ENCODE results near the gene ANKRD23.

The ANKRD23 gene

DNA sequence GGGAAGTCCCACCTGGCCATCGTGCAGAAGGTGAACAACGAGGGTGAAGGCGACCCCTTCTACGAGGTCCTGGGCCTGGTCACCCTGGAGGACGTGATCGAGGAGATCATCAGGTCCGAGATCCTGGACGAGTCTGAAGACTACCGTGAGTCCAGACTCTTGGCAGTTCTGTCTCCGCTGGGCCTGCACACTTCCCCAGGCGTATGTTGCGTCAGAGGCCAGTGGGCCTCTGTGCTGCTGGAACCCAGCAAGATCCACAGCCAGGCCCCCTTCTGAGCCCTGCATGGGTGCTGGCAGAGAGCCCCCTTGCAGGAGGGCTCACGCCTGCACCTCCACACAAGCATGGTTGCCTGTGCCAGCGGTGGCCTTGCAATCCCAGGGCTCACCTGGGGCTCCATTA, 18.8 kb downstream of the ANKRD23 start:
- in situ Hi-C loops (cut with HindIII; ENCODE audit: low pct_ligation_motif_present, low pct_unique_long_range_greater_than_20kb, low sequenced_read_pairs): no loop called here
- no peak for DNase-seq

DNA sequence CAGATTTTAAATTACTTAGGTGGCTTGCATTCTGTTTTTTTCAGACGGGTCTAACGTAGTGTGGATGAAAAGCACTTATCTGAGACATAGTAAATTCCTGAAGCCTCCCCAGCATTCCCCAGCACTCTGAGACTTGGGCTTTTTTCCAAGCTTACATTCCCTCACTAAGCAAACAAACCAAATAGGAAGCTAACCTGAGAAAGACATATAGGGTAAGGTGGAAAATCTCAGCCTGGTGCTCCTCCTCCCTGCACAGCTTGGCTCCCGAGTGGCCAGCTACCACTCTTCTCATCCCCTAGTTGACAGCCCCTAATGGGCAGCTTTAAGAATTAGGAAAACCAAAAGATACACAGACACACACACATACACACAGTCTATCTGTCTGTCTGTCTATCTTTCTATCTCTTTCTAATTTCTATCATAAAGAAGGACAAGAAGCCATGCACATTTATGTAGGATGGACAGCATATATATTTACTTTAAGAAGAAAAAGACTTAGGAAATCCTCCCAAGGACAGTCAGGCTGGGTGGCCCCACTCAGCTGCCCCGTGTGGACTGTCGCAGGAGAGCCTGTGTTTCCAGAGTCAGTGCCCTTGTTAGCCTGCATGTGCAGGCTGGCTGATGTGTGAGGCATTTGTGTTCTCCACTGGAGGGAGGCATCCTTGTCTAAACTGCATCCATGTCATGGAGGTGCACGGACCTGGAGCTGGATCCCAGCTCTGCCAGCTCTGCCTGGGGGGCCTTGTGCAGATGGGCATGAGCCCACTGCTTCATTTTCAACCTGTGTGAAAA, 19.5 kb downstream of the ANKRD23 start:
- in situ Hi-C loops (cut with HindIII; ENCODE audit: low pct_ligation_motif_present, low pct_unique_long_range_greater_than_20kb, low sequenced_read_pairs): no loop called here
- peak; percentile 14 for DNase-seq

DNA sequence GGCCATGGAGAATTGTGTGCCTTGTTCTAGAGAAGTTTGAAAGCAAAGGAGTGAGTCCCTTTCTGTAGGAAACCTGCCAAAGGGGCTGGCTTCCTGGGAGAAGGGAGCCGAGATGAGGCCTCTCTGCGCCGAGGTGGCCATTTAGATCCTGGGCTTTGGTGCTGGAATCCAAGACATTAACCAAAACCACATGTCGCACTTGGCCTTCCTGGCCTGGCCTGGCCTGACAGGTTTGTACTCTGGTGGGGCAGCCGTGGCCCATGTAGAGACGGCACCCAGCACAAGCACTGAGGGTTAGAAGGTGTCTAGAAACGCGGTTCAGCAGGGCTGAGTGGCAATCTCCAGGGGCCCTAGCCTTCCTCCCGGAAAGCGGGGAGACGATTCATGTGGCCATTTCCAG, 20.6 kb downstream of the ANKRD23 start:
- in situ Hi-C loops (cut with HindIII; ENCODE audit: low pct_ligation_motif_present, low pct_unique_long_range_greater_than_20kb, low sequenced_read_pairs): no loop called here
- DNase-seq: no peak

DNA sequence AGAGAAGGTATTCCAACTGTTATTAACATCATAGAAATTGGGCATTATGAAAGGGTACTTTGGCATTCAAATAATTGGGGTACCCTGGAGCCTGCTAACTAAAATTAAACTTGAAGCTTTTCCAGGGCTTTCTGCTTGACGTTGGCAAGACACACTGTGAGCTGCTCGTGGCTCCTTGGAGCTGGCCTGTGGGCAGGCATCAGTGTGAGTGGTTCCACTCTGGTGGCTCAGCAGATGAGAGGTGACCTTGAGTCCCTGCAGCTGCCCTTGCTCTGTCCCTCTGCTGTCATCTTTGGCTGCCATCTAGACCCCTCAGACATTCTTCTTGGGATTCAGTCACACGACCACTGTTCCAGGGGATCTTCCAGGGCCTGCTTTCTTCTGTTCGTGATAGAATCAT, 21.0 kb downstream of the ANKRD23 start:
- in situ Hi-C loops (cut with HindIII; ENCODE audit: low pct_ligation_motif_present, low pct_unique_long_range_greater_than_20kb, low sequenced_read_pairs): no loop called here
- DNase-seq: no peak

DNA sequence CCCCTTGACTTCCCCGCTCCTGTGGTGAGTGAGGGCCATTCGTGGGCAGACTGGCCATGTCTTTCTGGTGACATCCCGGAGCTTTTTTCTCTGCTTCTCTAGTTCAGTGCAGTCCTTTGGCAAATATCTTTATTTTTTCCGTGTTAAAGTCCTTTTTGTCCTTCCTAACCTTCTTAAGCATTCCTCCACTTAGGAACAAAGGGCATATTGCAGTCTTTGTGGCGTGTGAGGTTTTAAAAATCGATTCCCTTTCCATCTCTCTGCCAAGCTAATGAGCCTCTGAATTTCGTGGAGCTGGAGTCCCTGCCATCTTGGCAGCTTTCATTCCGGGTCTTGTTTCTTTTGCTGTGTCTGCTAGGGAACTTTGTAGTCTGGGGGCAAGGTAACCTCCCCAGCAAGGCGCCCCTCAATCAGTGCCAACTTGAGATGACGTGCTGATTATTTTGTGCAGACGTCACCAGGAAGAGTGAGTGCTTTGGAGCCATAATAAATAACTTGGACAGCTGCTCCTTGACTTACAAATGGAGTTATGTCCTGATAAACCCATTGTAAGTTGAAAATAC, 22.6 kb downstream of the ANKRD23 start:
- DNase-seq: no peak
- in situ Hi-C loops (cut with HindIII; ENCODE audit: low pct_ligation_motif_present, low pct_unique_long_range_greater_than_20kb, low sequenced_read_pairs): no loop called here

DNA sequence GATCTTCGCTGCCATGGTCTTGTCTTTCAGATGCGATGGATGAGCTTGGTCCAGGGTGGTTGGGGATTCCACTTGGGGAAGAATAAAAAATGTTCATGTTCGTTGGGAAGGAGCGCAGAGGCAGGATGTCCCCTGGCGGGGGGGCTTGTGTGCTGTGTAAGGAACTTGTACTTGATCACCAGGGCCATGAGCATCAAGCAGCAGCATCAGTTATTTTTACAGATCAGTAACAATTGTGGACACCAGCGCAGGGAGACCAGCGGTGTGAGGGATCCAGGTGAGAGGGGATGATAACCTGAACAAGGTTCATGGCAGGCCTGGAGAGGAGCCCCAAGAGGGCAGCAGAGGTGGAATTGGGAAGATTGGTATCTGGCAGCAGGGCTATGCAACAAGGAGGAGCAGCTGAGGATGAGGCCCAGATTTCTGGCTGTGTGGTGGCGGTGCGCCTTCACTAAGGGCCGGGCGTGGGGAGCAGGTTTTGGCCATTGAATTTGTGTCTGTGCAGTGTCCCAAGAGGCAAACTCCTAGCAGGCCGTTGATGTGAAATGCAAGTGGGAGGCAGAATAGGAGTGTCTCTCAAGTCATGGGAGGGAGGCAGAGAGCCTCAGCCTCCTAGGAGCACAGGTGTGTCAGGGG, 23.8 kb downstream of the ANKRD23 start:
- no peak for DNase-seq
- in situ Hi-C loops (cut with HindIII; ENCODE audit: low pct_ligation_motif_present, low pct_unique_long_range_greater_than_20kb, low sequenced_read_pairs): no loop called here

DNA sequence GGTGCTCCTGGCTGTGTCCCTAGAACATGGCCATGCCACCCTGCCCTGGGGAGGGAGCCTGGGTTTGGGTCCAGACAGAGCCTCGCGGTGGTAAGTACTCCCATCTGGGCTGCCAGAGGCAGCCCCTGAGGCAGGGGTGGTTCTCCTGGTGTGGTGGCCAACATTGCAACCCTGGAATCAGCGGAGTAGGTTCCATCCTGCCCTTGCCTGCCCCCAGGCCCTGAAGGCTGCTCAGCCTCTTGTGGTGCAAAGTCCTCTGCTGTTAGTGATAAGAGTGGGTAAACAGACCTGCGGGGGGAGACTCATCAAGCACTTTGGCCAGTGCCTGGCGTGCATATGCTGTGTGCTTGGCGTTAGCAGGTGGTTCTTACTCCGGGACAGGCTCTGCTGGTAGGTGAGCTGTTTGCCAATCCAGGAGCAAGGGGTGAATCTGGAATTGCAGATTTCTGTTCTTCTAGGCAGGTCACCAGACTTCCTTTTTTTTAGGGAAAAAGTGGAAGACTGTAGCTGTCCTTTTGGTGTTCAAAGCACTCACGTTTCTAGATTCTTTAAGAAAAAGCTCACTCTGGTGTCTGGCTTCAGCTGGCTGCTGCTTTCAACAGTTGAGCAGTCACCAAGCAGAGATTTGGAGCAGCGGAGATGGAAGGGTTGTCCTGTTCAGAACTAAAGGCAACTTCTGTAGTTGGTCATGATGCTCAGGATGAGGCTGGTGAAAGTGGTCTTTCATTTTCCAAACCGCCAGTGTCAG, 24.5 kb downstream of the ANKRD23 start:
- DNase-seq: no peak
- in situ Hi-C loops (cut with HindIII; ENCODE audit: low pct_ligation_motif_present, low pct_unique_long_range_greater_than_20kb, low sequenced_read_pairs): no loop called here

DNA sequence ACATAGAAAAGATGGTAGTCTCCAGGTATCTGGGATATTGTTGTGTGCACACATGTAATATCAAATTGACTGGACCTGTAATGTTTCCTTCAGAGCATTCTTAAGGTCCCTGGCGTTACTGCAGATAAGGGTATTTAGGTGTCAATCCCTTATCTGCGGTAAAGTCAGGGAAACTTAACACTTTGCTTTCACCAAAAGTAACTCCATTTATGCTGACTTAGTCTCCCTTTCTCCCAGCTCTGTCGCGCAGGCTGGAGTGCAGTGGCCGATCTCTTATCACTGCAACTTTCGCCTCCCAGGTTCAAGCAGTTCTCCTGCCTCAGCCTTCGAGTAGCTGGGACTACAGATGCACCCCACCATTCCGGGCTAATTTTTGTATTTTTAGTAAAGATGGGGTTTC, 25.9 kb downstream of the ANKRD23 start:
- DNase-seq: no peak
- in situ Hi-C loops (cut with HindIII; ENCODE audit: low pct_ligation_motif_present, low pct_unique_long_range_greater_than_20kb, low sequenced_read_pairs): no loop called here

DNA sequence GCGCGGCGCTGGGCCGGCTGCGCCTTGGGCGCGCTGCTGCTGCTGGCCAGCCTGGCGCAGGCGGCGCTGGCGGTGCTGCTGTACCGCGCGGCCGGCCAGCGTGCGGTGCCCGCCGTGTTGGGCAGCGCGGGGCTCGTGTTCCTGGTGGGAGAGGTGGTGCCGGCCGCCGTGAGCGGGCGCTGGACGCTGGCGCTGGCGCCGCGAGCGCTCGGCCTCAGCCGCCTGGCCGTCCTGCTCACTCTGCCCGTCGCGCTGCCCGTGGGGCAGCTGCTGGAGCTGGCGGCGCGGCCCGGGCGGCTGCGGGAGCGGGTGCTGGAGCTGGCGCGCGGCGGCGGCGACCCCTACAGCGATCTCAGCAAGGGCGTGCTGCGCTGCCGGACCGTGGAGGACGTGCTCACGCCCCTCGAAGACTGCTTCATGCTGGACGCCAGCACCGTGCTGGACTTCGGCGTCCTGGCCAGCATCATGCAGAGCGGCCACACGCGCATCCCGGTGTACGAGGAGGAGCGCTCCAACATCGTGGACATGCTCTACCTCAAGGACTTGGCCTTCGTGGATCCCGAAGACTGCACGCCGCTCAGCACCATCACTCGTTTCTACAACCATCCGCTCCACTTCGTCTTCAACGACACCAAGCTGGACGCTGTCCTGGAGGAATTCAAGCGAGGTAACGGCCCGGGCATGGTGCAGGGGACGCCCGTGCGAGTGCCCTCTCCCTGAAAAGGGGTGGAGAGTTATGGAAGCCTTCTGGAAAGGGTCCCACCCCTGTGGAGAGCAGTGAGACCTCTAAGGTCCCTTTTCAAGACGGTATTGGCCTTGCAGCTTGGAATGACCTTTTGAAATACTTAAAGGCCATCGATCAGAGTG, 26.8 kb downstream of the ANKRD23 start:
- in situ Hi-C loops (cut with HindIII; ENCODE audit: low pct_ligation_motif_present, low pct_unique_long_range_greater_than_20kb, low sequenced_read_pairs): no loop called here
- DNase-seq: peak; percentile 8

DNA sequence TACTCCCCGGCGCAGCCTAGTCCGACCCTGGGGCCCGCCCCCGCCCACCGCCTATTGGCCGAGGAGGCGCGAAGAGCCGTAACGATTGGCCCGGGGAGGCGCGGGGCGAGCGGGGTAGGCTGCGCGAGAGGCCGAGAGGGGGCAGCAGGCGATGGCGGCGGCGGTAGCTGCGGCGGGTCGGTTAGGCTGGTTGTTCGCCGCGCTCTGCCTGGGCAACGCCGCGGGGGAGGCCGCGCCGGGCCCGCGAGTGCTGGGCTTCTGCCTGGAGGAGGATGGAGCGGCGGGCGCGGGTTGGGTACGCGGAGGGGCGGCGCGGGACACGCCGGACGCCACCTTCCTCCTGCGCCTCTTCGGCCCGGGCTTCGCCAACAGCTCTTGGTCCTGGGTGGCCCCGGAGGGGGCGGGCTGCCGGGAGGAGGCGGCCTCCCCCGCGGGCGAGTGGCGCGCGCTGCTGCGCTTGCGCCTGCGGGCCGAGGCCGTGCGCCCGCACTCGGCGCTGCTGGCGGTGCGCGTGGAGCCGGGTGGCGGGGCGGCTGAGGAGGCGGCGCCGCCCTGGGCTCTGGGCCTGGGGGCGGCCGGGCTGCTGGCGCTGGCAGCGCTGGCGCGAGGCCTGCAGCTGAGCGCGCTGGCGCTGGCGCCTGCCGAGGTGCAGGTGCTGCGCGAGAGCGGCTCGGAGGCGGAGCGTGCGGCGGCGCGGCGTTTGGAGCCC, 27.5 kb downstream of the ANKRD23 start, which contains the start of gene CNNM3:
CNNM3 (plus strand) TSS at position 142 of the 709 bp plus-strand sequence; CDS start at position 152, 10 bp downstream.
- peak; percentile 94 for DNase-seq
- in situ Hi-C loops (cut with HindIII; ENCODE audit: low pct_ligation_motif_present, low pct_unique_long_range_greater_than_20kb, low sequenced_read_pairs): no loop called here

DNA sequence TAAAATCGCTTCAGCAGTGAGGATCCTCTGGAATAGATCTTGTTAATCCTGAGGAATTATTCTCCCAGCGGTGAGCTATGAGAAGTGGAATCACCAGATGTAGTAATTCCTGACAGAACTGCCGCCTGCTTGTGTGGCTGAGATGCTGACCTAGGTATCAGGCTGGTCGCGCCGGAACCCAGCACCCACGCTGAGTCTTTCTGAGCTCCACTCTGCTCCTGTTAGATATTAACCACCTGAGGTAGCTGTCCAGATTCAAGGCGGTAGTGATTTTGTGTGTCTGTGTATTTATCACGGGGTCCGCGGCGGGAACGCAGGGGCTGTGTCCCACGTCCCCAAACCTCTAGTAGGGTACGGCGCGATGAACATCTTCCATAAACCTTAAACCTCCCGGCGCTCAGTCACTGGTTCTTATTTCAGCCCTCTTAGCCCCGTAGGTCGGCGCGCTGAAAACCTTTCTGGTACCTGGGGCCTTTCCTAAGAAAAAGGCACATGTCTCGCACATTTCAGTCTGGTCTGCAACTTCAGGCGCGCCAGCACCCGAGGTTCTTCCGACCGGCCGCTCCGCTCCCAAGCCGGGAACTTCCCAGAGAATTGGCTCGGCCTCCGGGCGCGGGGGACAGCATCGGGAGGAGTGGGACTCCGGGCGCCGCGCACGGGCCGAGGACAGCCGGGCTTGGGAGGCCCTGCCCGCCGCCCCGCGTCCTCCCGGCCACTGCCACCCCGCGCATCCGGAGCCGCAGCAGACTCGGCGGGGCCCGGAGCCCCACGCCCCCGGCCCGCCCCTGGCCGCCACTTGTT, 28.3 kb downstream of the ANKRD23 start:
- peak; percentile 37 for DNase-seq
- in situ Hi-C loops (cut with HindIII; ENCODE audit: low pct_ligation_motif_present, low pct_unique_long_range_greater_than_20kb, low sequenced_read_pairs): no loop called here

DNA sequence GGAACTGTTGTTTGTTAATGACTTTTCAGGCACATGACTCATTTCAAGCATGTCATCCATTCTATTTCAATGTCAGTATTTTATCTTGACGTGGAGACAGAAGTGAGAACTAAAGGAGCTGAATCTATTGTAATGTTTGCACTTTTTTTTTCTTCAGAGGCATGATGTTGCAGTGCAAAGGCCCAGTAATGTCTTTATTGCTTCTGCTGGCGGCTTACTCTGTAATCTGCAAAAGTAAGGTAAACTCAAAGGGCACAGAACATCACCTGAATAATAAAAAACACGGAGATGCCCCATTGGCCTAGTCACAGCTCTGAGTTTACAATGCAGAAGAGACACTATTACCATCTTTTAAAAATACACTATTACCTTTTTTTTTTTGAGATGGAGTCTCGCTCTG, 30.2 kb downstream of the ANKRD23 start:
- in situ Hi-C loops (cut with HindIII; ENCODE audit: low pct_ligation_motif_present, low pct_unique_long_range_greater_than_20kb, low sequenced_read_pairs): no loop called here
- DNase-seq: no peak

DNA sequence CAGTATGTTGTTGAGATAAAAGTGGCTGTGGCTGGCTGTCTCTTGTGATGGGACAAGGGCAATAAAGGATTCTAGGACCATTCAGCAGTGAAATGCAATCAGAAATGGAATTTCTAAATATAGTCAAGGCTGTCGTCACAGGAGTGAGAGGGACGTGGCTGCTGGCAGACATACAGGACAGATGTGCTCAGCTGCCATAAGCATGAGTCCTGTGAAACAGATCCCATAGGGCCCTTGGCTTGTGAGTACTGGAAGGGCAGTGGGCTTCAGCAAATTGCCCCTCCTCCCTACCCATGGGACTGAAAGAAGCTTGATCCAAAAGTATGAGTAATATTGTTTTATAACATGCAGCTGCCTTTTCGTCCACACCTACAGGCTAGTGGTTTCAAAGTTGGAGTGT, 31.9 kb downstream of the ANKRD23 start:
- in situ Hi-C loops (cut with HindIII; ENCODE audit: low pct_ligation_motif_present, low pct_unique_long_range_greater_than_20kb, low sequenced_read_pairs): no loop called here
- DNase-seq: no peak

DNA sequence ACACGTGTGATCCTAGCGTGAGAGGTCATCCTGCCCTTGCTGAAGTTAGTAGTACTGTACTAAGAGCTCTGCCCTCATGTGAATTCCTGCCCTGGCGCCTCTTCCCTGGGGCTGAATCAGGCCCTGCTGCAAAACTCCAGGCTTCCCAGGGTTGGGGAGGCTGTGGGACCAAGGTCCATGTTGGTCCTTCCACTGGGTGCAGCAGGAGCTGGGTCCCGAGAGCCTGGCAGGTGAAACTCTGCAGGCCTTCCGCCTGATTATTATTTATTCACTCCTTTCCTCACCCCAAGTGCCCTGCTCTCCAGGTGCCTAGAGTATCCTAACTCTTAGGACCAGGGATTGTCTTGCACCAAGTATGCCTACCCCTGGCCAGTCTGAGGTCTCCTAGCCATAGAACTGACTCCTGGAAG, 33.0 kb downstream of the ANKRD23 start:
- in situ Hi-C loops (cut with HindIII; ENCODE audit: low pct_ligation_motif_present, low pct_unique_long_range_greater_than_20kb, low sequenced_read_pairs): no loop called here
- DNase-seq: no peak

DNA sequence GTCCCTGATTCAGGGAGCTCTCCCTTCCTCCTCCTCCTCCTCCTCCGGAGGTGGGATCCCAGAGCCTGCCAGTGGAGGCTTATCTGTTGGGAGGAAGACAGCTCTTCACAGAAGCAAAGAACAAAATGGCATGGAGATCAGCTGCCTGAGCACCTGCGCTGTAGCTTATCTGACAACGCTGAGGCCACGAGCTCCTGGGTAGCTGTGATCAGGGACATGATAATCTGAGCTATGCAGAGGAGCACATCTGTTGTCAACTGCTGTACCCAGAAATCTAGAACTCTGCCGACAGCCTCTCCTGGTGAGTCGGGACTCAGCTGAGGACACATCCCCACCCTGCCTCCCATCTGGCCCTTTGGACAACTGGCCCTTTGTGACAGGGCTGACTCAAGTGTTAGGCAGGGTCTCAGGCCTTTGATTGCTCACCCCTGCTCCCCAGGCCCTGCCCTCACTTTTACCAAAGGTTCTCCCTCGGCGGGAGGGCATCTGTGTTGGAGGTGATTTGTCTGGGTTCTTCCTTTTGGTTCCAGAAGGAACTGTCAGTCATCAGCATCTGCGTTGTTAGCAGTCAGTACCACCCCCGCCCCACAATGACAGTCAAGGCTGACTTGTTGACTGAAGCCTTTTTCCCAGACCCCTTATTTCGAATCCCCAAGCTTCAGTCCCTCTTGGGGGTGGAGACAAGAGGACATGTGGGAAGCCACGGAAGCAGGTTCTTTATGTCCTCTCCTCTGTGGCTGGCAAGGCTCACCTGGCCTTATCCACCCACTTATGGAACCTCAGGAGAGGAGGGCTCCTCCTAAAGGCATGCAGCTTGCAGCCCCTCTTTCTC, 33.7 kb downstream of the ANKRD23 start:
- in situ Hi-C loops (cut with HindIII; ENCODE audit: low pct_ligation_motif_present, low pct_unique_long_range_greater_than_20kb, low sequenced_read_pairs): no loop called here
- DNase-seq: no peak

DNA sequence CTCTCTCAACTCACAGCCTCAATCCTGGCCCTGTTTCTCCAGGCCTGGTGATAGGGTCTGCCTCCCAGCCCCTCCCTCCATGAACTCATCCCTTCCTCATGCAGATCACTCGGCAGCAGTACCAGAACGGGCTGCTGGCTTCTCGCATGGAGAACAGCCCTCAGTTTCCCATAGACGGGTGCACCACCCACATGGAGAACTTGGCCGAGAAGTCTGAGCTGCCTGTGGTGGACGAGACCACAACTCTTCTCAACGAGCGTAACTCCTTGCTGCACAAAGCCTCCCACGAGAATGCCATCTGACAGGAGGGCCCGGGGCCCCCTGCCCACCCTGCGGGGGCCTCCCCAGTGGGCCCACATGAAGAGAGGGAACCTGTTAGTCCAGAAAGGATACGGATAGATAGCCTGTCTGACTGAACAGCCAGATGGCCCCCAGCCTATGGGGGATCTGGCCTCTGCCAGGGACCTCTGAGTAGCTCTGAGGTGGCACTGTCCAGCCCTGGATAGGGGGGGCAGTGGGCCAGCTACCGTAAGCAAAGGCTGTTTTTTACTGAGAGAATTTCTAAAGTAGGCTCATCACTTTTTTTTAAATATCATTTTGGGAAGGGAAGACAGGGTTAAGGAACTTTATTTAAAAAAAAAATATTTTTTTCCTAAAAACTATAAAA, 34.5 kb downstream of the ANKRD23 start:
- in situ Hi-C loops (cut with HindIII; ENCODE audit: low pct_ligation_motif_present, low pct_unique_long_range_greater_than_20kb, low sequenced_read_pairs): no loop called here
- DNase-seq: no peak
